ENCODE measurements around the gene VPS45. TPM values are rescaled to one million over a fixed set of nuclear protein-coding genes. Genes with fewer than 3 reads are reported as not detected.

VPS45 gene
- polyA plus RNA-seq, 1 donor from 2014 or later: 174 TPM

DNA sequence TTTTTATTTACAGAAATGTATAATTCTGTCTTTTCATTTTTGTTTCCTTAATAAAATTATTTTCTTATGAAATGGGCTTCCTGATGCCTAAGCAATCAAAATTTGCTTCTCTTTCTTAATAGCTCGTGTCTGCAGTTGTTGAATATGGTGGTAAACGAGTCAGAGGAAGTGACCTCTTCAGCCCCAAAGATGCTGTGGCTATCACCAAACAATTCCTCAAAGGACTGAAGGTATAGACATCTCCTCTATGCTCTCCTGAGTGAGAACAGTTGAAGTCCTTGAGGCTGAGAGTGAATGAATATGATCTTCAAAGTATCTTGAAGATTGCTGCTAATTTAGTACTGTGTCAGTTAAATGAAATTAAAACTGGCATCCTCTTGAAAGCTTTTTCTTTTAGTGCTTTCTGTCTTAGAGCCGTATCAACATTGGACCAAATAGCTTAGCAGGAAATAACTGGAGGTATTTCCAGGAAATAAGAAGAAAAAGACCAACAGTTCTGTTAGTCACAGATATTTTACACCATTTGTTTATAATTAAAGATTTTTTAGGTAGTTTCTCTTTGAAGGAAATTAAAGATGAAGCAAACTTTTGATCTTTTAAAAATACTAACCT is 24.7 kb downstream of the VPS45 start:
- Histone ChIP-seq H2AFZ (ENCODE audit: low read depth, low read length) (no peak overlapping the region), H3K36me3 (ENCODE audit: insufficient read depth, low read length) (peaks cover 13% of the 10 kb centered on the region), H3K9ac (ENCODE audit: low read length) (no peak overlapping the region), H4K20me1 (ENCODE audit: insufficient read depth) (no peaks in the 10 kb centered on the region), H3K79me2 (replicated peaks; ENCODE audit: insufficient read depth, low read length) (no peaks in the 10 kb centered on the region), H3K4me2 (ENCODE audit: low read length) (no peak overlapping the region), H3K9me3 (ENCODE audit: low read length) (no peaks in the 10 kb centered on the region), H3K27me3 (ENCODE audit: insufficient read depth, low read depth, low read length) (no peaks in the 10 kb centered on the region), H3K4me3 (ENCODE audit: low read length) (no peak overlapping the region), H3K27ac (ENCODE audit: low read length) (no peak overlapping the region), H3K9me2 (ENCODE audit: insufficient read depth, low read length) (no peaks in the 10 kb centered on the region), H3F3A (ENCODE audit: insufficient read depth, low read length, poor library complexity, severe bottlenecking) (no peaks in the 10 kb centered on the region)
- TF ChIP-seq MXI1 (conservative IDR thresholded peaks at IDR 0.05; ENCODE audit: poor library complexity, severe bottlenecking): no peak
- no peak for TF ChIP-seq SMC3 (conservative IDR thresholded peaks at IDR 0.05; ENCODE audit: poor library complexity)
- TF ChIP-seq, protein P1, sequence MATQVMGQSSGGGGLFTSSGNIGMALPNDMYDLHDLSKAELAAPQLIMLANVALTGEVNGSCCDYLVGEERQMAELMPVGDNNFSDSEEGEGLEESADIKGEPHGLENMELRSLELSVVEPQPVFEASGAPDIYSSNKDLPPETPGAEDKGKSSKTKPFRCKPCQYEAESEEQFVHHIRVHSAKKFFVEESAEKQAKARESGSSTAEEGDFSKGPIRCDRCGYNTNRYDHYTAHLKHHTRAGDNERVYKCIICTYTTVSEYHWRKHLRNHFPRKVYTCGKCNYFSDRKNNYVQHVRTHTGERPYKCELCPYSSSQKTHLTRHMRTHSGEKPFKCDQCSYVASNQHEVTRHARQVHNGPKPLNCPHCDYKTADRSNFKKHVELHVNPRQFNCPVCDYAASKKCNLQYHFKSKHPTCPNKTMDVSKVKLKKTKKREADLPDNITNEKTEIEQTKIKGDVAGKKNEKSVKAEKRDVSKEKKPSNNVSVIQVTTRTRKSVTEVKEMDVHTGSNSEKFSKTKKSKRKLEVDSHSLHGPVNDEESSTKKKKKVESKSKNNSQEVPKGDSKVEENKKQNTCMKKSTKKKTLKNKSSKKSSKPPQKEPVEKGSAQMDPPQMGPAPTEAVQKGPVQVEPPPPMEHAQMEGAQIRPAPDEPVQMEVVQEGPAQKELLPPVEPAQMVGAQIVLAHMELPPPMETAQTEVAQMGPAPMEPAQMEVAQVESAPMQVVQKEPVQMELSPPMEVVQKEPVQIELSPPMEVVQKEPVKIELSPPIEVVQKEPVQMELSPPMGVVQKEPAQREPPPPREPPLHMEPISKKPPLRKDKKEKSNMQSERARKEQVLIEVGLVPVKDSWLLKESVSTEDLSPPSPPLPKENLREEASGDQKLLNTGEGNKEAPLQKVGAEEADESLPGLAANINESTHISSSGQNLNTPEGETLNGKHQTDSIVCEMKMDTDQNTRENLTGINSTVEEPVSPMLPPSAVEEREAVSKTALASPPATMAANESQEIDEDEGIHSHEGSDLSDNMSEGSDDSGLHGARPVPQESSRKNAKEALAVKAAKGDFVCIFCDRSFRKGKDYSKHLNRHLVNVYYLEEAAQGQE (IDR thresholded peaks at IDR 0.05; ENCODE audit: borderline replicate concordance): no peak
- no peak for TF ChIP-seq TAF1 (IDR thresholded peaks at IDR 0.05; ENCODE audit: low read depth)
- TF ChIP-seq POLR2AphosphoS5 (IDR thresholded peaks at IDR 0.05): no peak
- no peak for TF ChIP-seq EP300 (conservative IDR thresholded peaks at IDR 0.05; ENCODE audit: poor library complexity, severe bottlenecking)
- TF ChIP-seq RAD21 (conservative IDR thresholded peaks at IDR 0.05): no peak
- TF ChIP-seq, protein P2, sequence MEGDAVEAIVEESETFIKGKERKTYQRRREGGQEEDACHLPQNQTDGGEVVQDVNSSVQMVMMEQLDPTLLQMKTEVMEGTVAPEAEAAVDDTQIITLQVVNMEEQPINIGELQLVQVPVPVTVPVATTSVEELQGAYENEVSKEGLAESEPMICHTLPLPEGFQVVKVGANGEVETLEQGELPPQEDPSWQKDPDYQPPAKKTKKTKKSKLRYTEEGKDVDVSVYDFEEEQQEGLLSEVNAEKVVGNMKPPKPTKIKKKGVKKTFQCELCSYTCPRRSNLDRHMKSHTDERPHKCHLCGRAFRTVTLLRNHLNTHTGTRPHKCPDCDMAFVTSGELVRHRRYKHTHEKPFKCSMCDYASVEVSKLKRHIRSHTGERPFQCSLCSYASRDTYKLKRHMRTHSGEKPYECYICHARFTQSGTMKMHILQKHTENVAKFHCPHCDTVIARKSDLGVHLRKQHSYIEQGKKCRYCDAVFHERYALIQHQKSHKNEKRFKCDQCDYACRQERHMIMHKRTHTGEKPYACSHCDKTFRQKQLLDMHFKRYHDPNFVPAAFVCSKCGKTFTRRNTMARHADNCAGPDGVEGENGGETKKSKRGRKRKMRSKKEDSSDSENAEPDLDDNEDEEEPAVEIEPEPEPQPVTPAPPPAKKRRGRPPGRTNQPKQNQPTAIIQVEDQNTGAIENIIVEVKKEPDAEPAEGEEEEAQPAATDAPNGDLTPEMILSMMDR (IDR thresholded peaks at IDR 0.05; ENCODE audit: poor library complexity, severe bottlenecking): no peak
- TF ChIP-seq EZH2 (IDR thresholded peaks at IDR 0.05; ENCODE audit: borderline replicate concordance, insufficient read depth, low read length, poor library complexity, severe bottlenecking): no peak

DNA sequence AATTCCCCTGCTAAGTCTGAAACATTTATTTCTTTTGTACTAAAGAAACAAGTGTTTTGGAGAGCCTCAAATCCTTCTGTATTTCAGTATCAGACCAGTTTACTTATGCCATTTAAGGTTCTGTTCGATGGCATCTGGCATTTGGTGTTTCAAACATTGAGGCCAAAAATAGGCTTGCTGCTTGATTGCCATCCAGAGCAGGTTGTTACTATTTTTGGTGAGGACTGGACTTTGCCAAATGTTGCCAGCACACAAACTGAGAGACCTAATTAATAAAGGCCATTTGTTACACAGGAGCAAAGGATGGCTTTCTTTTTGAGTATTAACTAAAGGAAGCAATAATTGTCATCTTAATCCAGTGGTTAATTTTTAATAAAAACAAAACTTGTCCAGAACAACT is 26.2 kb downstream of the VPS45 start:
- H2AFZ ChIP-seq (ENCODE audit: low read depth, low read length): no peak overlapping the region
- no peaks in the 10 kb centered on the region for H3K9me2 ChIP-seq (ENCODE audit: insufficient read depth, low read length)
- H3K4me2 ChIP-seq (ENCODE audit: low read length): no peak overlapping the region
- no peaks in the 10 kb centered on the region for H3K79me2 ChIP-seq (replicated peaks; ENCODE audit: insufficient read depth, low read length)
- no peak overlapping the region for H3K27ac ChIP-seq (ENCODE audit: low read length)
- no peaks in the 10 kb centered on the region for H3F3A ChIP-seq (ENCODE audit: insufficient read depth, low read length, poor library complexity, severe bottlenecking)
- TF ChIP-seq TAF1 (IDR thresholded peaks at IDR 0.05; ENCODE audit: low read depth) (no peak), POLR2AphosphoS5 (IDR thresholded peaks at IDR 0.05) (no peak), RAD21 (conservative IDR thresholded peaks at IDR 0.05) (no peak), EZH2 (IDR thresholded peaks at IDR 0.05; ENCODE audit: borderline replicate concordance, insufficient read depth, low read length, poor library complexity, severe bottlenecking) (no peak), SMC3 (conservative IDR thresholded peaks at IDR 0.05; ENCODE audit: poor library complexity) (no peak), EP300 (conservative IDR thresholded peaks at IDR 0.05; ENCODE audit: poor library complexity, severe bottlenecking) (no peak), MXI1 (conservative IDR thresholded peaks at IDR 0.05; ENCODE audit: poor library complexity, severe bottlenecking) (no peak)
- TF ChIP-seq, protein P1 (IDR thresholded peaks at IDR 0.05; ENCODE audit: borderline replicate concordance): no peak
- TF ChIP-seq, protein P2 (IDR thresholded peaks at IDR 0.05; ENCODE audit: poor library complexity, severe bottlenecking): no peak
- no peaks in the 10 kb centered on the region for H3K27me3 ChIP-seq (ENCODE audit: insufficient read depth, low read depth, low read length)
- H3K36me3 ChIP-seq (ENCODE audit: insufficient read depth, low read length): peaks cover 13% of the 10 kb centered on the region
- H3K4me3 ChIP-seq (ENCODE audit: low read length): no peak overlapping the region
- no peaks in the 10 kb centered on the region for H4K20me1 ChIP-seq (ENCODE audit: insufficient read depth)
- no peaks in the 10 kb centered on the region for H3K9me3 ChIP-seq (ENCODE audit: low read length)
- no peak overlapping the region for H3K9ac ChIP-seq (ENCODE audit: low read length)

All from neural cell (in vitro differentiated cells).